Nephron (organoid): ENCODE results near the gene EIF3L.

Source experiments
- H3K27ac Mint-ChIP-seq, 3 experiments: 2 replicates each; pipeline ENCODE4 v1.8.0; 2020; ENCODE audit warnings: mixed read lengths in 3 of 3, mild to moderate bottlenecking in 2 of 3, moderate library complexity in 1 of 3
- H3K27me3 Mint-ChIP-seq: 2 replicates; pipeline ENCODE4 v1.8.0; 2021; ENCODE audit warnings: low read depth, mild to moderate bottlenecking, moderate library complexity, mixed read lengths
- H3K36me3 Mint-ChIP-seq: 2 replicates; pipeline ENCODE4 v1.8.0; 2020; ENCODE audit warnings: low read depth, mixed read lengths
- H3K4me1 Mint-ChIP-seq: 2 replicates; pipeline ENCODE4 v1.8.0; 2020; ENCODE audit warnings: mixed read lengths
- H3K4me3 Mint-ChIP-seq, 3 experiments: 2 replicates each; pipeline ENCODE4 v1.8.0; 2020; ENCODE audit warnings: mild to moderate bottlenecking in 3 of 3, mixed read lengths in 3 of 3, moderate library complexity in 2 of 3
- H3K9me3 Mint-ChIP-seq: 2 replicates; pipeline ENCODE4 v1.8.0; 2020; ENCODE audit warnings: mixed read lengths
- TF ChIP-seq, protein P1 (sequence below), 3 experiments: fragments of 200-600 bp; sonication (generic); IDR thresholded peaks; one replicate each; pipeline ENCODE4 v1.5.0; 2021; ENCODE audit warnings: antibody characterized with exemption in 3 of 3; ENCODE audit not compliant: unreplicated experiment in 3 of 3

EIF3L gene

DNA sequence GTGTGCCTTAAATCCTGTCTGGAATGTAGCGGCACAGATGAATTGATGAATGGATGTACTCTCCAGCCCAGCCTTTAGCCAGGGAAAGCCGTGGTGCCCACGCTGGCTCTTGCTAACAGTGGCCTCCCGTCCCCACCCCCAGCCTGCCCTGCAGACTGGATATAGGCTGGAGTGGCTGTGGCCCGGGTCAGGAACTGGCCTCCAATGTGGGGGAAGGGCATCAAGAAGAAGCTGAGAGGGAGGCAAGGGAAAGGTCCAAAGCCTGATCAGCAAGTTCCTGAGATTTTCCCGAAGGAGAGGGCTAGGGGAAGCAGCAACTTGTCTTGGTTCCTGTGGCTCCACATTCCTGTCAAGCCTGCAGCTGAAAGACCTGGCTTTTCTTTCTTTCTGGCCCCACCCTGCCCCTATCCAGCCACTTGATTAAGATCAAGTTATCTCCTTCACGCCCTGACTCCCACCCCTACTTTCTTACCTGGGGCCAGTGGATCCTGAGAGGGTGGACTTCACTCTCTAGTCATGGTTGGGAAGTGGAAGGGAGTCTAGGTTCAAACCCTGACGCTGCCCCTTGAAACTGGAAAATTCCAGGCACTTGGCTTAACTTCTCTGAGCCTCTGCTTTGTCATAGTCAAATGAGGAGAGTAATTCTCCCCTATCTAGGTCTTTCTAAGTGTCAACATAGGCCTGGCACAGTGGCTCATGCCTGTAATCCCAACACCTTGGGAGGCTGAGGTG, 45.9 kb downstream of the EIF3L start:
- peak overlapping the region; percentile 81 to 87 (median 86) for H3K27ac Mint-ChIP-seq
- H3K27me3 Mint-ChIP-seq, result peaks cover 3% of the 10 kb centered on the region
- no peaks in the 10 kb centered on the region for H3K9me3 Mint-ChIP-seq
- peaks cover 12% of the 10 kb centered on the region for H3K36me3 Mint-ChIP-seq
- TF ChIP-seq, protein P1, sequence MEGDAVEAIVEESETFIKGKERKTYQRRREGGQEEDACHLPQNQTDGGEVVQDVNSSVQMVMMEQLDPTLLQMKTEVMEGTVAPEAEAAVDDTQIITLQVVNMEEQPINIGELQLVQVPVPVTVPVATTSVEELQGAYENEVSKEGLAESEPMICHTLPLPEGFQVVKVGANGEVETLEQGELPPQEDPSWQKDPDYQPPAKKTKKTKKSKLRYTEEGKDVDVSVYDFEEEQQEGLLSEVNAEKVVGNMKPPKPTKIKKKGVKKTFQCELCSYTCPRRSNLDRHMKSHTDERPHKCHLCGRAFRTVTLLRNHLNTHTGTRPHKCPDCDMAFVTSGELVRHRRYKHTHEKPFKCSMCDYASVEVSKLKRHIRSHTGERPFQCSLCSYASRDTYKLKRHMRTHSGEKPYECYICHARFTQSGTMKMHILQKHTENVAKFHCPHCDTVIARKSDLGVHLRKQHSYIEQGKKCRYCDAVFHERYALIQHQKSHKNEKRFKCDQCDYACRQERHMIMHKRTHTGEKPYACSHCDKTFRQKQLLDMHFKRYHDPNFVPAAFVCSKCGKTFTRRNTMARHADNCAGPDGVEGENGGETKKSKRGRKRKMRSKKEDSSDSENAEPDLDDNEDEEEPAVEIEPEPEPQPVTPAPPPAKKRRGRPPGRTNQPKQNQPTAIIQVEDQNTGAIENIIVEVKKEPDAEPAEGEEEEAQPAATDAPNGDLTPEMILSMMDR (IDR thresholded peaks at IDR 0.05; ENCODE audit: unreplicated experiment in 3 of 3), result no peak
- peaks cover 53% of the 10 kb centered on the region for H3K4me1 Mint-ChIP-seq
- H3K4me3 Mint-ChIP-seq, result no peak overlapping the region

DNA sequence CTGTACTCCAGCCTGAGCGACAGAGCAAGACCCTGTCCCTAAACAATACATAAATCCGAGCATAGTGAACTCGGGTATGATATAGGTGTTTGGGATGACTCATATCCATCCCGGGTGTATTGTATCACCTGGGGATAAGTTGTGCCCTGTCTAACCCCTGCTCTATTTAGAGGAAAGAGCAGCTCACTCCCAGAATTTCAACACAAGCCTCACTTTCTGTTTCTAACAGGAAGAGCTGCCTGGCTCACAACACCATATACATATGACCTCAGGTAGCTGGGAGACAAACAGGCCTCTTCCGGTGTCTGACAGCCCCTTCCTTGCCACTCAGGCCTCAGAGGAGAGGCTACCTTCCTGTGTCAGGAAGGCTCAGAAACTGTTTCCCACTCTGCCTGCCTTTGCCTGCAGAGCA, 47.0 kb downstream of the EIF3L start:
- Mint-ChIP-seq H3K27me3 (peaks cover 3% of the 10 kb centered on the region), H3K36me3 (peaks cover 9% of the 10 kb centered on the region), H3K27ac (peak overlapping the region; percentile 87 to 90 (median 88)), H3K4me3 (no peak overlapping the region), H3K9me3 (no peaks in the 10 kb centered on the region), H3K4me1 (peaks cover 52% of the 10 kb centered on the region)
- TF ChIP-seq, protein P1 (IDR thresholded peaks at IDR 0.05; ENCODE audit: unreplicated experiment in 3 of 3), result no peak

DNA sequence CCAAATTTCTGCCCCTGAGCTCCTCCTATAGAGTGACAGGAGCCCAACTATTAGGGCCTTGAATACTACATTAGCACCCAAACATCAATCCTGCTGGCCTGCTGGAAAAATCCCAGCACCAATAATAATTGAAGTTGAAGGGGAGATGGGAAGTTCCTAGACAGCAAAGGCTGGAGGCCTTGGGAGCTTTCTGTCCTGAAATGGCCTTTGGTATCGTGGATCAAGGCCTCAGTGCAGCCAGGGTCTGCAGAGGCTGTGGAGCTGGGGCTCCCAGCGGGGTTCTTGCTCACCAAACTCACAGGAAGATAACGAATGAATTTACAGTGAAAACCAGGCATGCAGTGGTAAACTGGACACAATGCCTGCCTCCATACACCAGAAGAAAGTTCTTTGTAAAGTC, 47.7 kb downstream of the EIF3L start:
- H3K27me3 Mint-ChIP-seq, result peaks cover 6% of the 10 kb centered on the region
- H3K4me1 Mint-ChIP-seq, result peaks cover 44% of the 10 kb centered on the region
- H3K9me3 Mint-ChIP-seq, result no peaks in the 10 kb centered on the region
- peak overlapping the region; percentile 87 to 90 (median 88) for H3K27ac Mint-ChIP-seq
- TF ChIP-seq, protein P1 (IDR thresholded peaks at IDR 0.05; ENCODE audit: unreplicated experiment in 3 of 3), result no peak
- peaks cover 1% of the 10 kb centered on the region for H3K36me3 Mint-ChIP-seq
- H3K4me3 Mint-ChIP-seq, result no peak overlapping the region

DNA sequence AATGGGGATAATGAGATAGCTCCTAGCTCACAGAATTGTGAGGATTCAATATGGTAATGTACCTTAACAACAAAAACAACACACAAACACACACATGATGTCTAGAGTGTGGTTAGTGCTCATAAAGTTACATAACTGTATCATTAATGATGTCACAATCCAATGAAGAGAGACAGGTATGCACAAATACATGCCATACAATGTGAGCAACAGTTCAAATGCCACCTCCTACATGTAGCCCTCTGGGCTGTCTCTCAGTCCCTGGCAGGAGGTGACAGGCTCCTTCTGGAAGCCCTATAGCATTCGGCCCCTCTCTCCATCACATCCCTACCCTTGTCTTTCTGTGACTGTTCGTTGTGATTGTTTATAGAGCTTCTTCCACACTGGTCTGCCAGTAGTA, 48.6 kb downstream of the EIF3L start:
- Mint-ChIP-seq H3K4me1 (peaks cover 38% of the 10 kb centered on the region), H3K27ac (peak overlapping the region in 2 of 3 experiments; percentile 48 to 51), H3K9me3 (no peaks in the 10 kb centered on the region)

DNA sequence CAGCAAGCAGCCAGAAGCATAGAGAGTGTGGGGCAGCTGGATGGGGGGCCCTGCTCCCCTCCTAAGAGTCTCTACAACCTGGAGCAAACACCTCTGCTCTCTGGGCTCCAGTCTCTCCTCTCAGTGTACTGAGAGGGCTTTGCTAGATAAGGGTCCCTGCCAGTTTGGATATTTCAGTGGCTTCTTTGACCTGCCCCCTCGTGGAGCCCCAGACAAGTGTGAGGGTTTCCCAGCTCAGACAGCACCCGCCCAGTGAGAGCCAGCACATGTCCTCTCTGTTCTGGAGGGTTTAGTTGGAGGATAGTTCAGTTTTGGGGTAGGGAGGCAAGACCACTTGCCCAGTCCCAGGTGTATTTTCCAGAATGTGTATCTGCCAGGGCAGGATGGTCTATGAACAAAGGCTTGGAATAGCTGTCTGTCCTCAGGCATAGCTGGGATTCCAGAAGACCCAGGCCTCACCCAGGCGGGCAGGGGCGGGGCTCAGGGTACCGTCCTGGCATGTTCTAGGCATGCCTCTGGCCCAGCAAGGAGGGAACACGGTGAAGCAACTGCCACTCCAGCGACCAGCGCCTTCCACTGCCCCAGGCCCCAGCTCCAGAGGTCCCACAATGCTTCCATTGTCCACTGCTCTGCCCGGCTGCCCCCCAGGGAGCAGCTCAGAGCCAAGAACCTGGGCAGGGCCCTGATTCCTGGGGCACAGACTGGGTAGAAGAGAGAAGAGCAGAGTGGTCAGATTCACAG, 49.4 kb downstream of the EIF3L start:
- Mint-ChIP-seq H3K36me3 (no peaks in the 10 kb centered on the region), H3K4me1 (peaks cover 30% of the 10 kb centered on the region), H3K4me3 (no peak overlapping the region), H3K9me3 (no peaks in the 10 kb centered on the region), H3K27ac (peak overlapping the region in 2 of 3 experiments; percentile 48 to 51), H3K27me3 (peaks cover 3% of the 10 kb centered on the region)
- TF ChIP-seq, protein P1 (IDR thresholded peaks at IDR 0.05; ENCODE audit: unreplicated experiment in 3 of 3), result no peak

More for the DNA sequence above, 48.6 kb downstream of the EIF3L start:
- TF ChIP-seq, protein P1 (IDR thresholded peaks at IDR 0.05; ENCODE audit: unreplicated experiment in 3 of 3), result no peak
- Mint-ChIP-seq H3K27me3 (peaks cover 5% of the 10 kb centered on the region), H3K4me3 (no peak overlapping the region), H3K36me3 (no peaks in the 10 kb centered on the region)
